Liver (tissue), 9 donors: ENCODE data around the gene KRT86. TPM values are rescaled to one million over a fixed set of nuclear protein-coding genes. Genes with fewer than 3 reads are reported as not detected.

Source experiments
- DNase-seq: peaks from one replicate; pipeline ENCODE4 v3.0.0-alpha.2; 2017; ENCODE audit warnings: low spot score
- H3K27ac ChIP-seq, 2 donors: one replicate each; pipeline ENCODE4 v1.7.0; 2013; ENCODE audit warnings: inconsistent platforms in 2 of 2, low read length in 2 of 2, control low read depth in 1 of 2, low read depth in 1 of 2, mild to moderate bottlenecking in 1 of 2
- H3K27me3 ChIP-seq, 4 donors: one replicate each; pipeline versions ENCODE4 v1.6.1 to v1.7.0; 2013; ENCODE audit warnings: low read length in 3 of 4, inconsistent platforms in 1 of 4, mild to moderate bottlenecking in 1 of 4, moderate library complexity in 1 of 4; ENCODE audit not compliant: control insufficient read depth in 4 of 4, insufficient read depth in 4 of 4
- H3K36me3 ChIP-seq, 4 donors: one replicate each; pipeline versions ENCODE4 v1.6.1 to v1.7.0; 2013; ENCODE audit warnings: low read length in 3 of 4, mild to moderate bottlenecking in 3 of 4, low read depth in 1 of 4, moderate library complexity in 1 of 4; ENCODE audit not compliant: control insufficient read depth in 4 of 4, insufficient read depth in 3 of 4
- H3K4me1 ChIP-seq, 4 donors: one replicate each; pipeline versions ENCODE4 v1.6.1 to v1.7.0; 2013; ENCODE audit warnings: low read length in 3 of 4, mild to moderate bottlenecking in 3 of 4, moderate library complexity in 1 of 4; ENCODE audit not compliant: control insufficient read depth in 4 of 4, insufficient read depth in 4 of 4
- H3K4me3 ChIP-seq, 3 donors: one replicate each; pipeline versions ENCODE4 v1.6.1 to v1.7.0; 2013; ENCODE audit warnings: low read length in 3 of 3, control low read depth in 1 of 3, low read depth in 1 of 3, mild to moderate bottlenecking in 1 of 3
- H3K9ac ChIP-seq, 2 donors: one replicate each; pipeline ENCODE4 v1.7.0; 2013; ENCODE audit warnings: low read length in 2 of 2, mild to moderate bottlenecking in 2 of 2, moderate library complexity in 2 of 2, control low read depth in 1 of 2, low read depth in 1 of 2
- H3K9me3 ChIP-seq, 4 donors: one replicate each; pipeline versions ENCODE4 v1.6.1 to v1.7.0; 2013; ENCODE audit warnings: low read length in 3 of 4; ENCODE audit not compliant: control insufficient read depth in 4 of 4
- CTCF ChIP-seq: fragments of 150-350 bp; IDR thresholded peaks from 2 replicates; pipeline ENCODE4 v1.5.1; 2017; ENCODE audit warnings: improper control_type of control experiment, low read depth, low read length; ENCODE audit not compliant: missing input control
- EGR1 ChIP-seq, 2 donors: IDR thresholded peaks; 2 replicates each; pipeline ENCODE4 v1.6.1; 2016 to 2018; ENCODE audit warnings: antibody characterized with exemption in 2 of 2, low read depth in 2 of 2
- FOXA1 ChIP-seq: IDR thresholded peaks from 2 replicates; pipeline ENCODE4 v1.6.1; 2016; ENCODE audit warnings: antibody characterized with exemption
- FOXA2 ChIP-seq: IDR thresholded peaks from 2 replicates; pipeline ENCODE4 v1.6.1; 2016; ENCODE audit warnings: antibody characterized with exemption
- GABPA ChIP-seq, 2 donors: IDR thresholded peaks in 1 of 2; conservative IDR thresholded peaks in 1 of 2; 2 replicates each; pipeline ENCODE4 v1.6.1; 2016; ENCODE audit warnings: antibody characterized with exemption in 2 of 2, mild to moderate bottlenecking in 1 of 2, moderate library complexity in 1 of 2
- HNF4A ChIP-seq, 2 donors: conservative IDR thresholded peaks; 2 replicates each; pipeline ENCODE4 v1.6.1; 2016; ENCODE audit warnings: antibody characterized with exemption in 2 of 2, mild to moderate bottlenecking in 2 of 2
- HNF4G ChIP-seq: IDR thresholded peaks from 2 replicates; pipeline ENCODE4 v1.6.1; 2016; ENCODE audit warnings: antibody characterized with exemption
- JUND ChIP-seq, 2 donors: IDR thresholded peaks; 2 replicates each; pipeline ENCODE4 v1.6.1; 2016; ENCODE audit warnings: antibody characterized with exemption in 2 of 2
- MAX ChIP-seq: IDR thresholded peaks from 2 replicates; pipeline ENCODE4 v1.6.1; 2016; ENCODE audit warnings: antibody characterized with exemption
- NR2F2 ChIP-seq: IDR thresholded peaks from 2 replicates; pipeline ENCODE4 v1.6.1; 2016; ENCODE audit warnings: antibody characterized with exemption
- RAD21 ChIP-seq, 2 donors: IDR thresholded peaks; 2 replicates each; pipeline ENCODE4 v1.6.1; 2016; ENCODE audit warnings: antibody characterized with exemption in 2 of 2, mild to moderate bottlenecking in 2 of 2
- RXRA ChIP-seq, 2 donors: IDR thresholded peaks; 2 replicates each; pipeline ENCODE4 v1.6.1; 2017 to 2018; ENCODE audit warnings: antibody characterized with exemption in 2 of 2, mild to moderate bottlenecking in 1 of 2
- SP1 ChIP-seq: IDR thresholded peaks from 2 replicates; pipeline ENCODE4 v1.6.1; 2018; ENCODE audit warnings: antibody characterized with exemption, mild to moderate bottlenecking
- TAF1 ChIP-seq: conservative IDR thresholded peaks from 2 replicates; pipeline ENCODE4 v1.6.1; 2016; ENCODE audit warnings: antibody characterized with exemption, mild to moderate bottlenecking
- YY1 ChIP-seq: IDR thresholded peaks from 2 replicates; pipeline ENCODE4 v1.6.1; 2016; ENCODE audit warnings: antibody characterized with exemption, mild to moderate bottlenecking
- ZBTB33 ChIP-seq: IDR thresholded peaks from 2 replicates; pipeline ENCODE4 v1.6.1; 2016; ENCODE audit warnings: antibody characterized with exemption
- WGBS: extraction: QIAGEN DNeasy Blood & Tissue Kit; methylation state at CpG from one replicate; pipeline ENCODE4 v1.1.7; 2013; 5-methylcytosine and 5-hydroxymethylcytosine counted together
- polyA plus RNA-seq, 2 donors: library from polyadenylated mRNA; stranded (reverse) in 1 of 2; unstranded in 1 of 2; fragments of 200-250 nt in 1 of 2; fragments of >200 nt in 1 of 2; fragmentation: Nextera tagmentation in 1 of 2; extraction: Ambion mirVana in 1 of 2; gene quantifications; one replicate each; pipeline versions ENCODE4 v1.2.1 to v1.2.3, GENCODE V29; 2013 to 2015
- total RNA-seq, 2 donors: library from RNA; depleted of rRNA; stranded (reverse); fragments of >200 nt; gene quantifications; one replicate each; pipeline ENCODE4 v1.2.3, GENCODE V29; 2014
- TF ChIP-seq, protein P1 (sequence below): IDR thresholded peaks from 2 replicates; pipeline ENCODE4 v1.6.1; 2016; ENCODE audit warnings: antibody characterized with exemption
- TF ChIP-seq, protein P2 (sequence below): IDR thresholded peaks from 2 replicates; pipeline ENCODE4 v1.6.1; 2016; ENCODE audit warnings: antibody characterized with exemption, mild to moderate bottlenecking
- donor health status: healthy.
- donor health status: healthy.
- donor health status: healthy.
- donor health status: healthy.
- donor health status: healthy.

The KRT86 gene
- total and polyA plus RNA-seq, 4 donors, result 0.08 TPM; not detected in 3

DNA sequence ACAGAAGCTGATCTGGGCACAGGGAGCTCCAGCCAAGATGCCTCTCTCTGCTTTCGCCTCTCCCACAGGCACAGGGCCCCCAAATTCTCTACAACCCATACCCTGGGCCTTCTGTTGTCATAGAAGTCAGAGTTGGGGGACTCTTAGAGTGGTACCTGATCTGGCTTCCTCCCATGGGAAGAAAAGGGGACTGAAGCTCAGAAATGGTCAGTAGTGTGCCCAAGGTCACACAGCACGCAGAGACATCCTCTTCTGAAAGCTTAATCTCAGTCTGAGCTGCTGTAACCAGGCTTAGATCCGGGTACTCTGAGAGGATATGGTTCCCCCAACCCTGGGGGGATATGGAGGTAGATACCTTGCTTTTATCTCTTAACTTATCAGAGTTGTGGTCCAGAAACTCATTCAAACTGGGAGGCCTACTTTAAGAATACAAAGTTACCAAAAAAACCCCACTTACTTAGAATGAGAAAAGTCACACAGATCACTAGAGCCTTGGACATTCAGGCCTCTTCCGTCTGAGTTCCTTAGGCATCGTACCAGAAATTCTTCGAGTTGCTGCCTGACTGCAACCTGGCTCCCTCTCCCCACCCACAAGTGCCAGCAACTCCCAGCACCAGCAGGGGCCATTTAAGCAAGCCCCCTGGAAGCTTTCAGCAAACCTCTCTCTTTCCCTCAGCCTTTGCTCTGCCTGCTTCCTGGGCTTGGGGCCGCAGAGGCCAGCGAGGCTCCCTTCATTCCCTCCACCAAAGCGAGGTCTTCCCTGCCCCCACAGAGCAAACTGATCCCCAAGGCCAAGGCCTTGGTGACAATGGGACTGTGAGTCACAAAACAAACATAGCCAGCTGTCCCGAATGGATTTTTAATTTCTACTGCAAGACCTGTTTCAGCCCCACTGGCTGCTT is 27.5 kb upstream of the KRT86 start (continued):
- peak; percentile 9 for TF ChIP-seq SP1
- no peak for TF ChIP-seq RAD21 (IDR thresholded peaks at IDR 0.05)

- WGBS, result 85% methylated on average over 10 of the region's 10 CpGs
- DNase-seq, result no peak
- peaks cover 0 to 9% (median 1%) of the 10 kb centered on the region in 4 donors for H3K27me3 ChIP-seq
- no peak overlapping the region for H3K9ac ChIP-seq
- H3K4me1 ChIP-seq, result no peaks in the 10 kb centered on the region
- TF ChIP-seq TAF1 (no peak), MAX (no peak)
- no peak overlapping the region for H3K4me3 ChIP-seq
- no peaks in the 10 kb centered on the region for H3K36me3 ChIP-seq
- no peaks in the 10 kb centered on the region for H3K9me3 ChIP-seq
- H3K27ac ChIP-seq, result no peak overlapping the region
Measured at GRCh38 chr12:52247622-52248540, 26.6 kb upstream of the KRT86 start.

GRCh38 chr12:52248541-52249461 is 25.6 kb upstream of the KRT86 start:
- H3K27me3 ChIP-seq, result peaks cover 0 to 9% (median 1%) of the 10 kb centered on the region in 4 donors
- H3K9ac ChIP-seq, result no peak overlapping the region
- 84% methylated on average over 18 of the region's 18 CpGs for WGBS
- no peak for DNase-seq
- no peak for TF ChIP-seq MAX
- TF ChIP-seq GABPA (IDR thresholded peaks at IDR 0.05 in 1 of 2, conservative IDR thresholded peaks at IDR 0.05 in 1 of 2), result no peak
- TF ChIP-seq FOXA2, result no peak
- TF ChIP-seq HNF4A (conservative IDR thresholded peaks at IDR 0.05), result no peak
- no peak for TF ChIP-seq FOXA1
- no peak for TF ChIP-seq TAF1
- TF ChIP-seq NR2F2, result no peak
- no peak for TF ChIP-seq EGR1 (IDR thresholded peaks at IDR 0.05; ENCODE audit: low read depth in 2 of 2)
- TF ChIP-seq JUND (IDR thresholded peaks at IDR 0.05), result no peak
- TF ChIP-seq HNF4G, result no peak
- TF ChIP-seq, protein P1, sequence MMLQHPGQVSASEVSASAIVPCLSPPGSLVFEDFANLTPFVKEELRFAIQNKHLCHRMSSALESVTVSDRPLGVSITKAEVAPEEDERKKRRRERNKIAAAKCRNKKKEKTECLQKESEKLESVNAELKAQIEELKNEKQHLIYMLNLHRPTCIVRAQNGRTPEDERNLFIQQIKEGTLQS, result no peak
- no peak for TF ChIP-seq ZBTB33
- TF ChIP-seq, protein P2, sequence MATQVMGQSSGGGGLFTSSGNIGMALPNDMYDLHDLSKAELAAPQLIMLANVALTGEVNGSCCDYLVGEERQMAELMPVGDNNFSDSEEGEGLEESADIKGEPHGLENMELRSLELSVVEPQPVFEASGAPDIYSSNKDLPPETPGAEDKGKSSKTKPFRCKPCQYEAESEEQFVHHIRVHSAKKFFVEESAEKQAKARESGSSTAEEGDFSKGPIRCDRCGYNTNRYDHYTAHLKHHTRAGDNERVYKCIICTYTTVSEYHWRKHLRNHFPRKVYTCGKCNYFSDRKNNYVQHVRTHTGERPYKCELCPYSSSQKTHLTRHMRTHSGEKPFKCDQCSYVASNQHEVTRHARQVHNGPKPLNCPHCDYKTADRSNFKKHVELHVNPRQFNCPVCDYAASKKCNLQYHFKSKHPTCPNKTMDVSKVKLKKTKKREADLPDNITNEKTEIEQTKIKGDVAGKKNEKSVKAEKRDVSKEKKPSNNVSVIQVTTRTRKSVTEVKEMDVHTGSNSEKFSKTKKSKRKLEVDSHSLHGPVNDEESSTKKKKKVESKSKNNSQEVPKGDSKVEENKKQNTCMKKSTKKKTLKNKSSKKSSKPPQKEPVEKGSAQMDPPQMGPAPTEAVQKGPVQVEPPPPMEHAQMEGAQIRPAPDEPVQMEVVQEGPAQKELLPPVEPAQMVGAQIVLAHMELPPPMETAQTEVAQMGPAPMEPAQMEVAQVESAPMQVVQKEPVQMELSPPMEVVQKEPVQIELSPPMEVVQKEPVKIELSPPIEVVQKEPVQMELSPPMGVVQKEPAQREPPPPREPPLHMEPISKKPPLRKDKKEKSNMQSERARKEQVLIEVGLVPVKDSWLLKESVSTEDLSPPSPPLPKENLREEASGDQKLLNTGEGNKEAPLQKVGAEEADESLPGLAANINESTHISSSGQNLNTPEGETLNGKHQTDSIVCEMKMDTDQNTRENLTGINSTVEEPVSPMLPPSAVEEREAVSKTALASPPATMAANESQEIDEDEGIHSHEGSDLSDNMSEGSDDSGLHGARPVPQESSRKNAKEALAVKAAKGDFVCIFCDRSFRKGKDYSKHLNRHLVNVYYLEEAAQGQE, result no peak
- TF ChIP-seq CTCF, result no peak
- TF ChIP-seq RXRA (IDR thresholded peaks at IDR 0.05), result no peak
- TF ChIP-seq YY1, result no peak
- TF ChIP-seq SP1, result no peak
- H3K27ac ChIP-seq, result no peak overlapping the region
- H3K9me3 ChIP-seq, result no peaks in the 10 kb centered on the region
- no peaks in the 10 kb centered on the region for H3K4me1 ChIP-seq
- H3K36me3 ChIP-seq, result no peaks in the 10 kb centered on the region
- H3K4me3 ChIP-seq, result no peak overlapping the region
